ENCODE data around the gene SLC6A4. TPM values are rescaled to one million over a fixed set of nuclear protein-coding genes. Genes with fewer than 3 reads are reported as not detected.

Gene SLC6A4
- total RNA-seq, 2 experiments from 2014 or later = 0.10 TPM; not detected in 1

DNA sequence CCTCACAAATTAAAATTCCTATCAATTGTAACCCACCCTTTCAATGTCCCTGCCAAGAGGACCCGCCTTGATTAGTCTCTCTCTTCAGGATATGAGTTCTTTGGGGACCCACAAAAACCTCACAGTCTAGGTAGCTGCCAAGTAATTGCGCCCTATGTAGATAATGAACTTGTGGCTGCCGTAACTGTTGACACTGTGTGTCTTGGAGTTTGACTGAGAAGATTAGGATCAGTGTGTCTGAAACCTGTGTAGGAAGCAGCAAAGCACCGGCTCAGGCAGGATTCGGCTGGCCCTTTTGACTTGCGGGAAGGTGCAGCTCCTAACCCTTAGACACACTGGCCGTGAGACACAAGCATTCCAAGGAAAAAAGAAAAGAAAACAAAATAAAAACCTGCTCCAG is 17.8 kb upstream of the SLC6A4 start:
- Mint-ChIP-seq H3K9me3 (ENCODE audit: insufficient read depth) (no peaks in the 10 kb centered on the region), H3K27ac (no peak overlapping the region), H3K27me3 (ENCODE audit: low read depth) (no peaks in the 10 kb centered on the region), H3K4me1 (ENCODE audit: low read depth) (peaks cover 4% of the 10 kb centered on the region), H3K4me3 (no peak overlapping the region), H3K36me3 (ENCODE audit: low read depth) (peaks cover 40% of the 10 kb centered on the region)
- ATAC-seq = no peak
- DNase-seq = no peak
- CTCF ChIA-PET = interaction anchor here (0.9 to 2.5 kb wide), 3 partner anchors 25 to 149 kb away, joined by 3 to 10 read pairs (median 4); no protein-coding TSS in a partner anchor
- POLR2A ChIA-PET = no interaction called here

GRCh38 chr17:30251931-30252330 is 16.4 kb upstream of the SLC6A4 start:
- ATAC-seq (no peak), DNase-seq (no peak)
- H3K4me1 Mint-ChIP-seq (ENCODE audit: low read depth) = no peaks in the 10 kb centered on the region
- H3K9me3 Mint-ChIP-seq (ENCODE audit: insufficient read depth) = no peaks in the 10 kb centered on the region
- ChIA-PET POLR2A (no interaction called here), CTCF (interaction anchor here (2.5 kb wide), 1 partner anchor 147 kb away, joined by 10 read pairs; no protein-coding TSS in a partner anchor)
- no peak overlapping the region for H3K4me3 Mint-ChIP-seq
- H3K36me3 Mint-ChIP-seq (ENCODE audit: low read depth) = peaks cover 44% of the 10 kb centered on the region
- no peak overlapping the region for H3K27ac Mint-ChIP-seq
- no peaks in the 10 kb centered on the region for H3K27me3 Mint-ChIP-seq (ENCODE audit: low read depth)

DNA sequence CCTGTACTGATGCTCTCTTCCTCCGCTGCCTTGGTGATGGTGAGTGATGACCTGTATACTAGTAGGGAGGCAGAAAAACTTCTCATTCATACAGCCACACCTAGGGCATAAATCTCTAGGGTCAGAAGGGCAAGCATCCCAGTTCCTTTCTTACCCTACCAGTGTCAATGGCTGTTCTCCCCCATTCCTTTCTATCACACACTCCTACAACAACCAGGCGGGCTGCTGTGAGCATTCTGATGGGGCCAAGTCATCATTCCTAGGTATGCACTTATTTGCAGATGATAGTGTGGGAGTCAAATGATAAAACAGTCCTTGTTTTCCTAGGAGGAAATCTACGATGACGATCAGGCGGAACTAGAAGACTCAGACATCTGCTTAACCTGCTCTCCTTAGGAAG is 14.0 kb upstream of the SLC6A4 start:
- H3K36me3 Mint-ChIP-seq (ENCODE audit: low read depth) = peaks cover 48% of the 10 kb centered on the region
- ATAC-seq = no peak
- no peak overlapping the region for H3K27ac Mint-ChIP-seq
- H3K4me3 Mint-ChIP-seq = no peak overlapping the region
- POLR2A ChIA-PET = no interaction called here
- H3K9me3 Mint-ChIP-seq (ENCODE audit: insufficient read depth) = no peaks in the 10 kb centered on the region
- DNase-seq = no peak
- H3K27me3 Mint-ChIP-seq (ENCODE audit: low read depth) = no peaks in the 10 kb centered on the region
- H3K4me1 Mint-ChIP-seq (ENCODE audit: low read depth) = no peaks in the 10 kb centered on the region
- CTCF ChIA-PET = interaction anchor here (1.0 kb wide), 1 partner anchor 87 kb away, joined by 3 read pairs; no protein-coding TSS in a partner anchor

- Mint-ChIP-seq H3K9me3 (ENCODE audit: insufficient read depth) (no peaks in the 10 kb centered on the region), H3K27ac (no peak overlapping the region), H3K4me3 (no peak overlapping the region), H3K4me1 (ENCODE audit: low read depth) (no peaks in the 10 kb centered on the region), H3K36me3 (ENCODE audit: low read depth) (peaks cover 48% of the 10 kb centered on the region), H3K27me3 (ENCODE audit: low read depth) (no peaks in the 10 kb centered on the region)
- POLR2A ChIA-PET = interaction anchor here (0.6 kb wide), 1 partner anchor 189 kb away, joined by 3 read pairs; no protein-coding TSS in a partner anchor
- ATAC-seq (no peak), DNase-seq (no peak)
- CTCF ChIA-PET = interaction anchor here (1.0 kb wide), 1 partner anchor 87 kb away, joined by 3 read pairs; no protein-coding TSS in a partner anchor
Measured at GRCh38 chr17:30248786-30249185, 13.3 kb upstream of the SLC6A4 start.

DNA sequence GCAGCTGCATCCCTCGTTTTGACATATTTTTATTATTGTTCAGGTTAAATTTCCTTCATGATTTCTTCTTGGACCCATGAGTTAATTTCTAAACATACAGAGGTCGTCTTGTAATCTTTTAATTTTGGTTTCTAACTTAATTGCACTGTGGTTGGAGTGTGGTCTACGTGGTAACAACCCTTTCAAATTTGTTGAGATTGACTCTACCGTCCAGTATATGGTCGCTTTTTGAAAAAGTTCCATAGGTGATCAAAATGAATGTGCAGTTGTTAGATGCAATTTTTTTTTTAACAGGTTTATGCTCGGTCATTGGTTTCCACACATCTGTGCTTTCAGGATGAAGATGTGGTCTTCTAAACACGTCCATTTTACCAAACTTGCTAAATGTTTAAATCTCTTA is 11.0 kb upstream of the SLC6A4 start:
- H3K36me3 Mint-ChIP-seq (ENCODE audit: low read depth) = peaks cover 35% of the 10 kb centered on the region
- no peak for DNase-seq
- H3K27me3 Mint-ChIP-seq (ENCODE audit: low read depth) = peaks cover 2% of the 10 kb centered on the region
- ATAC-seq = no peak
- H3K4me1 Mint-ChIP-seq (ENCODE audit: low read depth) = no peaks in the 10 kb centered on the region
- no peak overlapping the region for H3K27ac Mint-ChIP-seq
- CTCF ChIA-PET = interaction anchor here (2.8 kb wide), 1 partner anchor 90 kb away, joined by 12 read pairs; no protein-coding TSS in a partner anchor
- POLR2A ChIA-PET = no interaction called here
- no peaks in the 10 kb centered on the region for H3K9me3 Mint-ChIP-seq (ENCODE audit: insufficient read depth)
- no peak overlapping the region for H3K4me3 Mint-ChIP-seq

- Mint-ChIP-seq H3K27ac (no peak overlapping the region), H3K4me1 (ENCODE audit: low read depth) (no peaks in the 10 kb centered on the region), H3K36me3 (ENCODE audit: low read depth) (peaks cover 28% of the 10 kb centered on the region), H3K4me3 (no peak overlapping the region), H3K9me3 (ENCODE audit: insufficient read depth) (no peaks in the 10 kb centered on the region), H3K27me3 (ENCODE audit: low read depth) (peaks cover 7% of the 10 kb centered on the region)
- DNase-seq (no peak), ATAC-seq (no peak)
- ChIA-PET POLR2A (no interaction called here), CTCF (interaction anchor here (0.9 to 2.8 kb wide), 3 partner anchors 92 to 140 kb away, joined by 3 to 12 read pairs (median 4); no protein-coding TSS in a partner anchor)
Measured at GRCh38 chr17:30244853-30245385, 9.4 kb upstream of the SLC6A4 start.

DNA sequence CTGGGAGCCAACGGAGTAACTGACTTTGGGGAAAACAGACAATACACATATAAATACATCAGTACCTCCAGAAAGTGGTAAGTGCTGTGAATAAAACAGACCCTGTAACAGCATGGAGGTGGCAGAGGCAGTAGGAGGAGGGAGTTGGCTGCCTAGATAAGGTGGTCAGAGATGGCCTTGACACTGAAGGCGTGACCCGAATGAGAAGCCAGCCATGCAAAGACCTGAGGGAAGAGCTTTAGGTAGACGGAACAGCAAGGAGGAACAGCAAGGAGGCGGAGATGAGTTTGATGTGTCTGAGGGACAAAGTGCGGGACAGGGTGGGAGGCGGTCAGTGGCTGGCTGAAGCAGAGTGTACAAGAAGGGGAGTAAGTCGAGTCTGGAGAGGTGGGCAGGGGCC is 8.1 kb upstream of the SLC6A4 start:
- H3K27ac Mint-ChIP-seq = no peak overlapping the region
- H3K27me3 Mint-ChIP-seq (ENCODE audit: low read depth) = peaks cover 17% of the 10 kb centered on the region
- DNase-seq (no peak), ATAC-seq (no peak)
- CTCF ChIA-PET = no interaction called here
- H3K36me3 Mint-ChIP-seq (ENCODE audit: low read depth) = peaks cover 19% of the 10 kb centered on the region
- H3K4me3 Mint-ChIP-seq = no peak overlapping the region
- POLR2A ChIA-PET = no interaction called here
- H3K4me1 Mint-ChIP-seq (ENCODE audit: low read depth) = peaks cover 8% of the 10 kb centered on the region
- H3K9me3 Mint-ChIP-seq (ENCODE audit: insufficient read depth) = no peaks in the 10 kb centered on the region

DNA sequence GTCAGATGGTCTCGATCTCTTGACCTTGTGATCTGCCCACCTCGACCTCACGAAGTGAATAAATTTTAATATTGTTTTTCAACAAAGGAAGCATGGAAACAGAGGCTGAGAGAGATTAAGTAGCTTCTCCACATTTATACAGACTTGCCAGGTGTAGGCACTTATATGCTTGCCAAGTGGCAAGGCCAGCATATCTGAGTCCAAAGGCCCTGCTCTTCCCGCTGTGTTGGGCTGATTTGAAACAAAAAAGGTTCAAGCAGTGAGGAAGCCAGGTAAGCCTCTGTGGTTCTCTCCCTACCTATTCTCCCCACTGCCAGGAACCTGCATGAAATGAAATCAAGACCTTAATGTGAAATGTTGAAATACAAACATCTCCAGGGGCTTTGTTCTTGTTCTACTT is 7.5 kb upstream of the SLC6A4 start:
- ATAC-seq = no peak
- POLR2A ChIA-PET = no interaction called here
- CTCF ChIA-PET = interaction anchor here (1.4 kb wide), 1 partner anchor 138 kb away, joined by 4 read pairs; no protein-coding TSS in a partner anchor
- no peaks in the 10 kb centered on the region for H3K9me3 Mint-ChIP-seq (ENCODE audit: insufficient read depth)
- H3K4me1 Mint-ChIP-seq (ENCODE audit: low read depth) = peaks cover 9% of the 10 kb centered on the region
- no peak overlapping the region for H3K4me3 Mint-ChIP-seq
- H3K36me3 Mint-ChIP-seq (ENCODE audit: low read depth) = peaks cover 14% of the 10 kb centered on the region
- H3K27ac Mint-ChIP-seq = no peak overlapping the region
- no peak for DNase-seq
- H3K27me3 Mint-ChIP-seq (ENCODE audit: low read depth) = peaks cover 22% of the 10 kb centered on the region

GRCh38 chr17:30241051-30241450 is 5.6 kb upstream of the SLC6A4 start:
- no peak for ATAC-seq
- POLR2A ChIA-PET = no interaction called here
- CTCF ChIA-PET = no interaction called here

DNA sequence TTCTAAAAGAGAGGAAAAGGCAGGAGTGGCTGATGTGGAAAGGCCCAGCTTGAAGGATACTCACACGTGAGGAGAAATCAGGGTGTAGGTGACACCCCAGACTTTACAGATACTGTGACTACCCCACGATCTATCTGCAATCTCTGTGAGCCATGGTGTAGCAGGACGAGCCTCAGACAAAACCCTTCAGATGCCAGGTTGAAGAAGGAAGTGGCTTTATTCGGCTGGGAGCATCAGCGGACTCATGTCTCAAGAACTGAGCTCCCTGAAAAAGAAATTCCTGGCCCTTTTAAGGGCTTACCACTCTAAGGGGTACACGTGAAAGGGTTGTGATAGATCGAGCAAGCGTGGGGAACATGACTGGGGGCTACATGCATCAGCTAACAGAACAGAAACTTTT is 4.7 kb upstream of the SLC6A4 start:
- no peaks in the 10 kb centered on the region for H3K9me3 Mint-ChIP-seq (ENCODE audit: insufficient read depth)
- POLR2A ChIA-PET = no interaction called here

More at GRCh38 chr17:30241051-30241450, 5.6 kb upstream of the SLC6A4 start:
- Mint-ChIP-seq H3K27ac (no peak overlapping the region), H3K36me3 (ENCODE audit: low read depth) (peaks cover 2% of the 10 kb centered on the region), H3K4me1 (ENCODE audit: low read depth) (peaks cover 22% of the 10 kb centered on the region), H3K9me3 (ENCODE audit: insufficient read depth) (no peaks in the 10 kb centered on the region), H3K4me3 (no peak overlapping the region), H3K27me3 (ENCODE audit: low read depth) (peaks cover 36% of the 10 kb centered on the region)
- no peak for DNase-seq

DNA sequence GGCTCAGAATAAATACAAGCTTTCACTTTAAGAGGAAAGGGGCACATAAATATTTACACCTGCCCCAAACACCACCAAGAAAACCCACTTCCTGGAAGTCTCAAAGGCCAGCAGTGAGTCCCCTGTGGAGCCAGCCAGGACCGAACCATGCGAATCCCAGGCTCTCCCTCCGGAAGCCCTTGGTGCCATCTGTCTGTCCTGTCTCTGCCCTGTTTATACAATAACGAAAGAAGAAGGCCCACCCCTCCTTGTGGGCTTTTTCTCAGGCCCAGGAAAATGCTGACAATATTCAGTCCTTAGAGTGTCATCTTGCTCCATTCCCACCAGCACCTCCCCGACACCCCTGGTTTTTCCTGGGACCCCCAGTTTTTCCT is 3.6 kb upstream of the SLC6A4 start:
- no peaks in the 10 kb centered on the region for H3K36me3 Mint-ChIP-seq (ENCODE audit: low read depth)
- no peak for DNase-seq
- peaks cover 48% of the 10 kb centered on the region for H3K27me3 Mint-ChIP-seq (ENCODE audit: low read depth)
- no peak overlapping the region for H3K27ac Mint-ChIP-seq
- no peak for ATAC-seq
- H3K4me1 Mint-ChIP-seq (ENCODE audit: low read depth) = peaks cover 31% of the 10 kb centered on the region
- ChIA-PET POLR2A (no interaction called here), CTCF (interaction anchor here (1.5 to 1.7 kb wide), 2 partner anchors 114 to 134 kb away, joined by 5 to 7 read pairs; no protein-coding TSS in a partner anchor)
- H3K9me3 Mint-ChIP-seq (ENCODE audit: insufficient read depth) = no peaks in the 10 kb centered on the region
- no peak overlapping the region for H3K4me3 Mint-ChIP-seq

More for the DNA sequence above, 4.7 kb upstream of the SLC6A4 start:
- DNase-seq (no peak), ATAC-seq (no peak)
- no peak overlapping the region for H3K4me3 Mint-ChIP-seq
- CTCF ChIA-PET = no interaction called here
- H3K27ac Mint-ChIP-seq = no peak overlapping the region
- H3K36me3 Mint-ChIP-seq (ENCODE audit: low read depth) = peaks cover 1% of the 10 kb centered on the region
- H3K27me3 Mint-ChIP-seq (ENCODE audit: low read depth) = peaks cover 38% of the 10 kb centered on the region
- peaks cover 25% of the 10 kb centered on the region for H3K4me1 Mint-ChIP-seq (ENCODE audit: low read depth)

GRCh38 chr17:30238387-30239088 is 3.0 kb upstream of the SLC6A4 start:
- no peaks in the 10 kb centered on the region for H3K36me3 Mint-ChIP-seq (ENCODE audit: low read depth)
- ChIA-PET POLR2A (no interaction called here), CTCF (interaction anchor here (1.5 to 1.7 kb wide), 2 partner anchors 113 to 134 kb away, joined by 5 to 7 read pairs; no protein-coding TSS in a partner anchor)
- DNase-seq (no peak), ATAC-seq (no peak)
- H3K4me3 Mint-ChIP-seq = no peak overlapping the region
- H3K9me3 Mint-ChIP-seq (ENCODE audit: insufficient read depth) = no peaks in the 10 kb centered on the region
- H3K27ac Mint-ChIP-seq = no peak overlapping the region
- peaks cover 31% of the 10 kb centered on the region for H3K4me1 Mint-ChIP-seq (ENCODE audit: low read depth)
- peaks cover 53% of the 10 kb centered on the region for H3K27me3 Mint-ChIP-seq (ENCODE audit: low read depth)

All from activated CD8-positive, alpha-beta T cell treated with anti-CD3 and anti-CD28 coated beads, Interleukin-2, amount 10 ng/mL, durations not matched to agents 7 days and 5 days (primary cell).